Measurements from ENCODE around the gene RGS14. TPM values are rescaled to one million over a fixed set of nuclear protein-coding genes. Genes with fewer than 3 reads are reported as not detected.

The RGS14 gene, protein sequence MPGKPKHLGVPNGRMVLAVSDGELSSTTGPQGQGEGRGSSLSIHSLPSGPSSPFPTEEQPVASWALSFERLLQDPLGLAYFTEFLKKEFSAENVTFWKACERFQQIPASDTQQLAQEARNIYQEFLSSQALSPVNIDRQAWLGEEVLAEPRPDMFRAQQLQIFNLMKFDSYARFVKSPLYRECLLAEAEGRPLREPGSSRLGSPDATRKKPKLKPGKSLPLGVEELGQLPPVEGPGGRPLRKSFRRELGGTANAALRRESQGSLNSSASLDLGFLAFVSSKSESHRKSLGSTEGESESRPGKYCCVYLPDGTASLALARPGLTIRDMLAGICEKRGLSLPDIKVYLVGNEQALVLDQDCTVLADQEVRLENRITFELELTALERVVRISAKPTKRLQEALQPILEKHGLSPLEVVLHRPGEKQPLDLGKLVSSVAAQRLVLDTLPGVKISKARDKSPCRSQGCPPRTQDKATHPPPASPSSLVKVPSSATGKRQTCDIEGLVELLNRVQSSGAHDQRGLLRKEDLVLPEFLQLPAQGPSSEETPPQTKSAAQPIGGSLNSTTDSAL
- total RNA-seq (100 to 1,000 TPM in 1 of 5 donors, 10 to 100 TPM in 1, 1 to 10 TPM in 2, not detected in 1; 4.2 to 100 (median 12.5) TPM), polyA plus RNA-seq (10 to 100 TPM; 19.0 to 34.3 (median 26.9) TPM)
- long read RNA-seq, donor 1, partial matches to known transcripts = 0 of 1 reads
- long read RNA-seq, donor 1, other reads (novel, unspliced or antisense) = 0 of 1 reads
- long read RNA-seq, donor 2, partial matches to known transcripts = 0 of 6 reads
- long read RNA-seq, donor 2, other reads (novel, unspliced or antisense) = 0 of 6 reads
- long read RNA-seq, donor 3 = 0 reads
- long read RNA-seq, donor 4 = 0 reads
- long read RNA-seq, donor 5 = 0 reads
- long read RNA-seq, donor 6, partial matches to known transcripts = 0 of 4 reads
- long read RNA-seq, donor 6, other reads (novel, unspliced or antisense) = 0 of 4 reads
- long read RNA-seq, donor 7, partial matches to known transcripts = 0 of 1 reads
- long read RNA-seq, donor 7, other reads (novel, unspliced or antisense) = 0 of 1 reads
- long read RNA-seq, donor 8, partial matches to known transcripts = 0 of 1 reads
- long read RNA-seq, donor 8, other reads (novel, unspliced or antisense) = 0 of 1 reads
- long read RNA-seq, donor 9, partial matches to known transcripts = 0 of 2 reads
- long read RNA-seq, donor 9, other reads (novel, unspliced or antisense) = 0 of 2 reads
- long read RNA-seq, donor 10 = 0 reads

DNA sequence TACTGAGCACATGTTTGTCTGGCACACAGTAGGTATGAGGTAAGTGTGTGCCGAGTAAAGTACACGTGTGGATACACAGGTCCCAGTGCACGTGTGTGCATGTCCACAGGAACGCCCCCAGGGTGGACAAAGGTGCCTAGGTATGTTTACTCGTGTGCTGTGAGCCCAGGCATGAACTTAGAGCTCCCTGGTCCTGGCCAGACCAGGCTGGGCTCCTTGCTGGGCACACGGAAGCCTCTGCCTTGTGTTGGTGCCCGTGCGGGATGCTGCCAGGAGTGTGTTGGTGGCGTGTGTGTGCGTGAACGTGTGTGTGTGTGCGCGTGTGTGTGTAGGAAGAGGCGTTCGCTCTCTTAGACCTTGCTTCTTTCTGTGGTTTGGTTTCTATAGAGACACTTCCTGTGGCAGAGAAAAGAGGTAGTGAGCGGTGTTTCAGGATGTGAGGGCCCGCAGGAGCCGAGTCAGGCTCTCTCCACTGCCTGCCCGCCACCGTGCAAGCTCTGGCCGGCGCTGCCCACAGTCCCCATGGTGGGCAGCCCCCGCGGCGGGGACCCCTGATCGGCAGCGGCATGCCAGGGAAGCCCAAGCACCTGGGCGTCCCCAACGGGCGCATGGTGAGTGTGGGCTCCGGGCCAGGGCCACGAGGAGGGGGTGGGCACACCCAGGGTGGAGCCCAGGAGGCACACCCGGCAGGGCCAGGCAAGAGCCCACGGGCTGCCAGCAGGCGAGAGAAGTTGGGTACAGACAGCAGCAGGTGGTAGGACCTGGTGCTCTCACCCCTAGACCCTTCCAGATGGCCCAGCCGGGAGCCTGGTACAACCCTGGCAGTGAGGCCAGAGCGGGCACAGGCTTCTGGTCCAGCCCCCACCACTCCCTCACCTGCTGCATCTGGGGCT, at the start of gene RGS14:
Gene RGS14 (plus strand): TSS at position 466 of the 893 bp plus-strand sequence. CDS start 101 bp downstream, at position 567.
- intact Hi-C loops (cut with DNase I; ENCODE audit: low total_unique reads) = no loop called here
- TF ChIP-seq CTCF (IDR thresholded peaks at IDR 0.05) (no peak), EP300 (IDR thresholded peaks at IDR 0.05) (no peak), POLR2AphosphoS5 (IDR thresholded peaks at IDR 0.05) (no peak), POLR2A (IDR thresholded peaks at IDR 0.05) (no peak)
- no peaks in the 10 kb centered on the region for H3K9me3 ChIP-seq
- H3K36me3 ChIP-seq = no peaks in the 10 kb centered on the region
- H3K4me3 ChIP-seq = peak within 1 kb of the TSS; percentile 37 to 61 (median 52)
- H3K27me3 ChIP-seq = no peaks in the 10 kb centered on the region
- peaks cover 6 to 68% (median 38%) of the 10 kb centered on the region in 4 donors for H3K4me1 ChIP-seq
- 14 to 25% (median 22%) methylated on average over 22 to 37 of the region's 37 CpGs for WGBS, 5 donors
- H3K27ac ChIP-seq = peak within 1 kb of the TSS; percentile 42 to 83 (median 63)
- peak; percentile 45 to 83 for DNase-seq

- Histone ChIP-seq H3K4me1 (peaks cover 42 to 89% (median 67%) of the 10 kb centered on the region in 4 donors), H3K4me3 (no peak overlapping the region), H3K27me3 (no peaks in the 10 kb centered on the region), H3K9me3 (no peaks in the 10 kb centered on the region), H3K36me3 (peaks cover 23 to 35% (median 30%) of the 10 kb centered on the region in 4 donors), H3K27ac (peak overlapping the region in 2 of 5 donors; percentile 72 to 88)
- intact Hi-C loops (cut with DNase I; ENCODE audit: low total_unique reads) = no loop called here
- TF ChIP-seq POLR2AphosphoS5 (IDR thresholded peaks at IDR 0.05) = no peak
- DNase-seq = no peak
- WGBS, 5 donors = 66 to 79% (median 77%) methylated on average over 11 of the region's 11 CpGs
Observed at GRCh38 chr5:177308740-177309139, 49.0 kb upstream of the RGS14 start.

DNA sequence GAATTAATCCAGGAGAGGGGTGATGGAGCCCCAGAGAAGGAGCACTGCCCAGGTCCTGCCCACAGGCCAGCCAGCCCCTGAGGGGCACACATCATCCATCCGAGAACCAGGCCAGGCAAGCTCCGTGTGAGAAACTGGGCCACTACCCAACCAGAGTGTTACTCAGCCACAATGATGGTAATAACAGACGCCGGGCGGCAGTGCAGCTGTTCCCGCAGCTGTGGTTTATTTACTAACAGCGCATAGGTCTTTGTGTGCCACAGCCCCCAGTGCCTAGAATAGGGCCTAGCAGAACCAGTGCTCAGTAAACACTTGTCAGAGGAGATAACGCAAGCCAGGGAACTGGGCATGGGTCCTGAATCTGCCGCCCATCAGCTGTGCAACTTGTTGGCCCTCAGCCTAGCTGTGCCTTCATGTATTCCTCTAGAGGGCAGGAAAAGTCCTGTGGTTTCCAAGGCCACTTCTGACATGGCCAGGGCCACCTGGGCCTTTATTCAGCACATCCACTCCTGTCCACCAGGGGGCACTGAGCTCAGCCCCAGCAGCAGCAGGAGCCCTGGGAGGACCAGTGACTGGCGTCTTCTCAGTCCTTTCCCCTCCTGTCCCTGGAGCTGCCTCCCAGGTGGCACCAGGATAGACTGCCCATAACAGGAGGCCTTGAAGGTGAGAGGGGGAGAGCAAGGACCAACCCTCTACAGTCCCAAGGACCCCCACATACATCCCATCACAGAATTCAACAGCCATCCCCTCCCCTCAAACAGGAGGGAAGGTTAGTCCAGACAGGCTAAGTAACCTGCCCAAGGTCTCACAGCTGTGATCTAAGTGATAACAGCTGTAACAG, 48.2 kb upstream of the RGS14 start:
- Histone ChIP-seq H3K27ac (peak overlapping the region in 2 of 5 donors; percentile 40 to 88), H3K9me3 (no peaks in the 10 kb centered on the region), H3K4me3 (peak overlapping the region in 1 of 4 donors; percentile 73), H3K27me3 (no peaks in the 10 kb centered on the region), H3K4me1 (peaks cover 38 to 84% (median 60%) of the 10 kb centered on the region in 4 donors), H3K36me3 (peaks cover 23 to 35% (median 30%) of the 10 kb centered on the region in 4 donors)
- TF ChIP-seq CTCF (IDR thresholded peaks at IDR 0.05) (peak in 5 of 7 experiments; percentile 59 to 84 (median 77)), POLR2AphosphoS5 (IDR thresholded peaks at IDR 0.05) (no peak)
- peak; percentile 78 to 86 for DNase-seq
- WGBS, 5 donors = 49 to 77% (median 63%) methylated on average over 8 to 10 of the region's 10 CpGs
- intact Hi-C loops (cut with DNase I; ENCODE audit: low total_unique reads) = no loop called here
